Measurements from ENCODE around the gene LGR6. TPM values are rescaled to one million over a fixed set of nuclear protein-coding genes. Genes with fewer than 3 reads are reported as not detected.

Gene LGR6
- total RNA-seq, 1 experiment from 2014 or later, result 0.26 TPM

DNA sequence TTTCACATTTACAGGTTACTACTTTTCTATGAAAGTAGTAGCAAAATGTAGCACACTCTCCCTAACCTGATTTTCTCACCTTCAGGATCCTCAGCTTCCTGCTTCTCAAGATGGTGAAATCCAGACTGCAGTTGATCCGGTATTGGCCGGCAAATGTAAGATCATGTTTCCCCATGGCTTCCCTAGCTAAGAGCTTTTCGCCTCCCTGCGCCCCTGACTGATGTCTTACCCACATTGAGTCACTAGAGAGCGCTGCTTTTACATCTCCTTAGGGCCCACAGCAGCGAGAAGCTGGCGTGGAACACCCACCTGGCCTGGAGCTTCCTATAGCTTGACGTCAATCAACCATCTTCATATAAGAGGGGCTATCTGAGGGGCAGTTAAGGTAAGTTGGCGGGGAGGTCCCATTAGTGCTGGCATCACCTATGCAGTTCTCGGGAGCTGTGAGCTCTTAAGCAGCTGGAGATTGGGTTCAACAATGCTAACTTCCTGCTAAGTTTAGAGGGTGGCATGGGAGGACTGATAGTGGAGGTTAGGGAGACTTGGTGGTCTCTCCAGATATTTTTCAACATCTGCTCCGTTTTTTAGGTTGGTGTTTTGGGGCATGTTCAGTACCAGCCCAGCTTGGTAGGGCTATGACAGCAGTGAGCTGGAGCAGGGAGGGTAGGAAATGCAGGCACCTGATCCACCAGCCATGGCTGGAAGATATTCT lies 38.7 kb upstream of the LGR6 start:
- Histone ChIP-seq H3K79me2 (ENCODE audit: low read length) (no peaks in the 10 kb centered on the region), H3K4me2 (ENCODE audit: low read length) (no peak overlapping the region), H3K27ac (ENCODE audit: low read length) (no peak overlapping the region), H3F3A (ENCODE audit: low read length, unreplicated experiment) (no peaks in the 10 kb centered on the region), H3K9me2 (replicated peaks; ENCODE audit: low read length) (no peaks in the 10 kb centered on the region), H3K27me3 (ENCODE audit: low read length) (no peaks in the 10 kb centered on the region), H3K9ac (ENCODE audit: low read length) (no peak overlapping the region), H2AFZ (ENCODE audit: low read length) (0 out of 2 replicates have a peak overlapping the region, but pooled peaks have one; percentile 34), H3K36me3 (ENCODE audit: low read depth, low read length) (no peaks in the 10 kb centered on the region), H3K4me3 (ENCODE audit: low read length) (no peak overlapping the region), H3K4me1 (ENCODE audit: insufficient read depth, low read length) (no peaks in the 10 kb centered on the region), H4K20me1 (ENCODE audit: low read length) (no peaks in the 10 kb centered on the region), H3K9me3 (ENCODE audit: low read length) (no peaks in the 10 kb centered on the region)
- ChIA-PET CTCF (interaction anchor here (0.5 to 0.6 kb wide), 2 partner anchors 568 to 1394 kb away, joined by 3 to 4 read pairs; no protein-coding TSS in a partner anchor), POLR2A (ENCODE audit: unreplicated experiment) (no interaction called here)
- ATAC-seq, result peak; percentile 24
- intact Hi-C loops (cut with micrococcal nuclease), result no loop called here
- BruUV-seq (replicated peaks), result no TSS peak
- peak; percentile 33 for DNase-seq
- TF ChIP-seq, protein P1, sequence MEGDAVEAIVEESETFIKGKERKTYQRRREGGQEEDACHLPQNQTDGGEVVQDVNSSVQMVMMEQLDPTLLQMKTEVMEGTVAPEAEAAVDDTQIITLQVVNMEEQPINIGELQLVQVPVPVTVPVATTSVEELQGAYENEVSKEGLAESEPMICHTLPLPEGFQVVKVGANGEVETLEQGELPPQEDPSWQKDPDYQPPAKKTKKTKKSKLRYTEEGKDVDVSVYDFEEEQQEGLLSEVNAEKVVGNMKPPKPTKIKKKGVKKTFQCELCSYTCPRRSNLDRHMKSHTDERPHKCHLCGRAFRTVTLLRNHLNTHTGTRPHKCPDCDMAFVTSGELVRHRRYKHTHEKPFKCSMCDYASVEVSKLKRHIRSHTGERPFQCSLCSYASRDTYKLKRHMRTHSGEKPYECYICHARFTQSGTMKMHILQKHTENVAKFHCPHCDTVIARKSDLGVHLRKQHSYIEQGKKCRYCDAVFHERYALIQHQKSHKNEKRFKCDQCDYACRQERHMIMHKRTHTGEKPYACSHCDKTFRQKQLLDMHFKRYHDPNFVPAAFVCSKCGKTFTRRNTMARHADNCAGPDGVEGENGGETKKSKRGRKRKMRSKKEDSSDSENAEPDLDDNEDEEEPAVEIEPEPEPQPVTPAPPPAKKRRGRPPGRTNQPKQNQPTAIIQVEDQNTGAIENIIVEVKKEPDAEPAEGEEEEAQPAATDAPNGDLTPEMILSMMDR (conservative IDR thresholded peaks at IDR 0.05; ENCODE audit: low read depth, low read length), result peak; percentile 39; the same call in 1 of the 2 replicates
- TF ChIP-seq EZH2phosphoT487 (IDR thresholded peaks at IDR 0.05; ENCODE audit: borderline replicate concordance, low read length), result no peak
- TF ChIP-seq EZH2 (IDR thresholded peaks at IDR 0.05; ENCODE audit: low read length, unreplicated experiment), result no peak

DNA sequence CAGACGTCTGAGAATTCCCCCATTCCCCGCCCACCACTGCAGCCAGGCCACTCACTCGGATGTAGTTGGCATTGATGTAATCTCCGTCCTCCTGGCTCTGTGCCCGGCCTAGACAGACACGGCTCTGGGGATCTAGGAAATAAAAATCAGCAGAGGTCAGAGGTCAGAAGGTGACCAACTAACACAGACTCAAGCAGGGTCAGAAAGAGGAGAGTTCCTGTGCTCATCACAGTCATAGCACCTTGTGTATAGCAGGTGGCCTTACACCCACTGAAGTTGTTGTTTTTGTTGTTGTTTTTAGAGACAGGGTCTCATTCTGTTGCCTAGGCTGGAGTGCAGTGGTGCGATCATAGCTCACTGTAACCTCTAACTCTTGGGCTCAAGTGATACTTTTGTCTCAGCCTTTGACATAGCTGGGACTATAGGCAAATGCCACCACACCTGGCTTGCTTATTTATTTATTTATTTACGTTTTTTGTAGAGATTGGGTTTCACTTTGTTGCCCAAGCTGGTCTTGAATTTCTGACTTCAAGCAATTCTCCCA lies 38.0 kb upstream of the LGR6 start:
- intact Hi-C loops (cut with micrococcal nuclease), result no loop called here
- Histone ChIP-seq H3K4me1 (ENCODE audit: insufficient read depth, low read length) (no peaks in the 10 kb centered on the region), H3K79me2 (ENCODE audit: low read length) (no peaks in the 10 kb centered on the region), H3K27ac (ENCODE audit: low read length) (no peak overlapping the region), H3K9me3 (ENCODE audit: low read length) (no peaks in the 10 kb centered on the region), H3K4me2 (ENCODE audit: low read length) (no peak overlapping the region), H3K9me2 (replicated peaks; ENCODE audit: low read length) (no peaks in the 10 kb centered on the region), H2AFZ (ENCODE audit: low read length) (no peak overlapping the region), H4K20me1 (ENCODE audit: low read length) (no peaks in the 10 kb centered on the region), H3F3A (ENCODE audit: low read length, unreplicated experiment) (no peaks in the 10 kb centered on the region), H3K36me3 (ENCODE audit: low read depth, low read length) (no peaks in the 10 kb centered on the region), H3K9ac (ENCODE audit: low read length) (no peak overlapping the region), H3K27me3 (ENCODE audit: low read length) (no peaks in the 10 kb centered on the region), H3K4me3 (ENCODE audit: low read length) (no peak overlapping the region)
- BruUV-seq (replicated peaks), result no TSS peak
- POLR2A ChIA-PET (ENCODE audit: unreplicated experiment), result no interaction called here
- TF ChIP-seq EZH2phosphoT487 (IDR thresholded peaks at IDR 0.05; ENCODE audit: borderline replicate concordance, low read length) (no peak), EZH2 (IDR thresholded peaks at IDR 0.05; ENCODE audit: low read length, unreplicated experiment) (no peak)
- TF ChIP-seq, protein P1 (conservative IDR thresholded peaks at IDR 0.05; ENCODE audit: low read depth, low read length), result no peak
- CTCF ChIA-PET, result interaction anchor here (0.5 kb wide), 1 partner anchor 568 kb away, joined by 4 read pairs; no protein-coding TSS in a partner anchor
- DNase-seq, result peak; percentile 28
- no peak for ATAC-seq

- no TSS peak for BruUV-seq (replicated peaks)
- ATAC-seq, result no peak
- Histone ChIP-seq H3K4me2 (ENCODE audit: low read length) (no peak overlapping the region), H3K27me3 (ENCODE audit: low read length) (no peaks in the 10 kb centered on the region), H3K27ac (ENCODE audit: low read length) (no peak overlapping the region), H3K4me1 (ENCODE audit: insufficient read depth, low read length) (no peaks in the 10 kb centered on the region), H3K36me3 (ENCODE audit: low read depth, low read length) (no peaks in the 10 kb centered on the region), H3F3A (ENCODE audit: low read length, unreplicated experiment) (no peaks in the 10 kb centered on the region), H4K20me1 (ENCODE audit: low read length) (no peaks in the 10 kb centered on the region), H3K4me3 (ENCODE audit: low read length) (no peak overlapping the region), H3K9me3 (ENCODE audit: low read length) (no peaks in the 10 kb centered on the region), H2AFZ (ENCODE audit: low read length) (no peak overlapping the region), H3K79me2 (ENCODE audit: low read length) (no peaks in the 10 kb centered on the region), H3K9me2 (replicated peaks; ENCODE audit: low read length) (no peaks in the 10 kb centered on the region), H3K9ac (ENCODE audit: low read length) (no peak overlapping the region)
- TF ChIP-seq, protein P1 (conservative IDR thresholded peaks at IDR 0.05; ENCODE audit: low read depth, low read length), result no peak
- no peak for TF ChIP-seq EZH2 (IDR thresholded peaks at IDR 0.05; ENCODE audit: low read length, unreplicated experiment)
- no peak for TF ChIP-seq EZH2phosphoT487 (IDR thresholded peaks at IDR 0.05; ENCODE audit: borderline replicate concordance, low read length)
- CTCF ChIA-PET, result no interaction called here
- no peak for DNase-seq
- POLR2A ChIA-PET (ENCODE audit: unreplicated experiment), result no interaction called here
- intact Hi-C loops (cut with micrococcal nuclease), result no loop called here
Measured at GRCh38 chr1:202156590-202156989, 37.0 kb upstream of the LGR6 start.

Measured in PC-3 (cell line).